ENCODE results near the gene DAPK1.

Gene DAPK1

DNA sequence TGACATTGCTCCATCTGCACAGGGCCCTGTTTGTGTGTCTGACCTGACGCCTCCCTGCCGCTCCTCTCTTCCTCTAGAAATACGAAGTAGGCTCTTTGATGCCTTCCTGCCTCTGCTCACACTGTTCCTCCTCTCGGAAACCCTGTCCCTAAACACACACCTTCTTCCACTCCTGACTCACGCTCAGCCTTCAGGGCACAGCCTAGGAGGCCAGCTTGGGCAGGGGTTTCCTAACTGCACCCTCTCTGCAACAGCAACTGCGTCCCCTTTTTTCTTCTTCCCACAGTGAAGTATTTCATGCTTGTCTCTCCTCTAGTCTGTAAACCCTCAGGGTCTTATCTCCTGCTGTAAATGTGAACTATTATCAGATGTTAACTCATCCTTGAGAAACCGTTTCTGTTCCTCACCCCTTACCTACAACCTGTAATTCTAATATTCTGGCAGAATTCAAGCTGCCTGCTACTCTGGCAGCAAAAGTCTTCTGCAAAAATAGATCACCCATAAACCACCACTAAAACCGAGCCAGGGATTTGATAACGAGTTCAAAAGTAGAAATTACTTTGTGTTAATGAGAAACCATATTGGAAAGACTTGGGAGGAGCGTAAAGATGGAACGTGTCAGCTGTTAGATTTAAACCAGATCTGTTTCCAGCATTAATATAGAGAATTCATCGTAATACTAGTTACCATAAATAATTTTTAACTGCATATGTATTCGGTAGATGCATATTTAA lies 100.2 kb downstream of the DAPK1 start:
- DNase-seq: no peak

DNA sequence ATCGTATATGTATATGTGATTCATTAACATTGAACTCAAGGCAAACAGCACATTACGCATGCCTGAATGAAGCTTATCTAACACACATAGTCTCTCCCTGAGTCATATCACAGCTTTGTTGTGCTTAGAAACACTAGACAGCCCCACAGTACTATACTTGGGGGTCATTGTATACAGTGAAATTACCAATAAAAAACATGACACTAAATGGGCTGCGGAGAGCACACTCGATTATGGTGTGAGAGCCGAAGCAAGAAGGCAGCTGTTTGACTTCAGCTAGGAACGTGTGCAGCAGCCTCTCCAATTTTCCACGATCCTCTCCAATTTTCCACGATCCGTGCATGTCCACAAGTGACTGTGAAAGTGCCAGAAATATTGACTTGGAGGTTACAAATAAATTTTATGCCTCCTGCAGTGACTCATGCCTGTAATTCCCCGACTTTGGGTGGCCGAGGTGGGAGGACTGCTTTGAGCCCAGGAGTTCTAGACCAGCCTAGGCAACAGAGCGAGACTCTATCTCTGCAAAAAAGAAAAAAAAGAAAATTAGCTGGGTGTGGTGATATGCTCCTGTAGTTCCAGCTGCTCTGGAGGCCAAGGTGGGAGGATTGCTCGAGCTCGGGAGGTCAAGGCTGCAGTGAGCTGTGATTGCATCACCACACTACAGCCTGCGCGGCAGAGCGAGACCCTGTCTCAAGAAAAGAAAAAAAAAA lies 102.4 kb downstream of the DAPK1 start:
- no peak for DNase-seq

DNA sequence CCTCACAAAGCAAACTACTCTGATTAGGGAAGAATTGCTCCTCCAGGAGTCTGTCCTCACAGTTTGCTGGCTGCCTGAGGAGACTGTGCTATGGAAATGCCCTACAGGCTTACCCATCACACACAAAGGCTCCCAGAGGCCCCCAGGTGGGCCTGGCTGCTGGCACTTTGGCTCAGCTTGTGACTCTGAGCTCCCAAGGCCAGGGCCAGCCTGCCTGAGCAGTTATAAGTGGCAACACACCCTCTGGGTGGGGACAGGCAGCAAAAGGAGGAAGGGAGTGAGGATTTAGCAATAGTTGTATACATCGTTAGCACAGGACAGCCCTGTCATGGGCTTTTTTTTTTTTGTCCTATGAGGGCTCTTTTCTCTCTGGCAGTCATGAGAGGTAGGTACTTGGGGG lies 103.5 kb downstream of the DAPK1 start:
- DNase-seq: no peak

DNA sequence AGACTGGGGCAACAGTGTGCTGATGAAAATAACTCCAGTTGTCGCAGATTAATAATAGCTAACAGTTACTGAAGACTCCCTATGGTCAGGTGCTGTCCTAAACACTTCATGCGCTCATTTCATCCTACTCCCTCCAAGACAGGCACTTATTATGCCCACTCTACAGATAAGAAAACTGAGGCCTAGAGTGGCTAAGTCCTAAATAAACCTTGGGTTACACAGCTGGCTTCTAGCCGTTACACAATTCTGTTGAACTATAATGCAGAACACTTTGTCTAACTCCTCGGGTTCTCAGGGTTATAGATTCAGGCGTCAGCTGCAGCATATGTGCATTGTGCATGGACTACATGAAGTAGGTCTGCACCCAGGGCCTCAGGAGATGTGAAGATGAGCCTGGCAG lies 103.9 kb downstream of the DAPK1 start:
- DNase-seq: no peak

DNA sequence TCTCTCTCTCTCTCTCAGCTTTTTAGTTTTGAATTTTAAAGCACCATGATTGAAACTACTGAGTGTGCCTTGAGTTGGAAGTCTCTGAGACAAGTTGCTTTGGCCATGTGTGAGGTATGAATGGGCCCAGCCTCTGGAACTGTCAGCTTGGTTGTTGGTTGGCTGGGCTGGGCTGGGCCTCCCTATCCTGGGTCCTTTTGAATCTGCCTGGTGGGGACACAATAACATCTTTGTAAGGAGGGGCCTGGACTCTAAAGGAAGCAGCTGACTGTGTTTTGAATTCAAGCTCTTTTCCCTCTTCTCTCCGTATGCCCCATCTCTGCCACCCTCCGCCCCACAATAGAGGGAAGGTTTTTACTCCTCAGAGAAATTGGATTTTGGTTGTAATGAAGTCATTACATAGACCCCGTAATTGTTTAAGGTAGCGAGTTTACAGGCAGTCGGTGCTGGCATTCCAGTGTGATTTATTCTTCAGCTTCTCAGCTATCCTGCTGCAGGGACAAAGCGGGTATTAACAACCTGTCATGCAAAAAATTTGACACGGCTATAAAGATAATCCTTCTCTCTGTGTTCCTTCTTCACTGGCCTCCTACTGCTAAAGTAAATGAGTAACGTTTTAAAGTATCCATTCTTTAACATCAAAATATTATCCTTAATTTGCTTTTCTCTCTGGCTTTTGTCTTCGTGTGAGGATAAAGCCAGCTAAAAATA lies 105.4 kb downstream of the DAPK1 start:
- DNase-seq: no peak

DNA sequence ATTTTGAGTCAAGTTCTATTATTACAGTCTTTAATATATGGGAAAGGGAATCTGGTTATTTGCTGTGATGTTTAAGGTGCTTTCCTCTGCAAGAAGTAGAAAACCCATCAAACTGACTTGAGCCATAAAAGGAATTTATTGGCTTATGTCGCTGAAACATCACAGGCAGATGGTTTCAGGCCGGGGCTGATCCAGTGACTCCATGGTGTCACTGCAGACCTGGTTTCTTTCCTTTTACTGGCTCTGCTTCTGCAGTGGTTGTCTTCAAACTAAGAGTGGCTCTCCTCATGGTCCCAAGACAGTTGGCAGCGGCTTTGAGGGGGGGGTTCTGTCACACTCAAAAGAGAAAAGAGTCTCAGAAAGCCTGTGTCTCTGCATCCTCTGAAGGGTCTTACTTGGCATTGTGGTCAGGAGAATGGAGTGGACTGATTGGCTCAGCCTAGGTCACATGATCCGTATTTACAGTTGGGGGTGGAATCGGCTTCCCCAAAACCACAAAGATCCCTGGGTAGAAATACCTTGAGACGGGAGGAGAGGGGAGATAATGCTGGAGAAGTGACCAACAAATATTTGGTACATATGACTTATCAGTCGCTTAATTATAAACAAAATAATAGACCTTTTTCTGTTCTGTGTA lies 106.3 kb downstream of the DAPK1 start:
- no peak for DNase-seq

DNA sequence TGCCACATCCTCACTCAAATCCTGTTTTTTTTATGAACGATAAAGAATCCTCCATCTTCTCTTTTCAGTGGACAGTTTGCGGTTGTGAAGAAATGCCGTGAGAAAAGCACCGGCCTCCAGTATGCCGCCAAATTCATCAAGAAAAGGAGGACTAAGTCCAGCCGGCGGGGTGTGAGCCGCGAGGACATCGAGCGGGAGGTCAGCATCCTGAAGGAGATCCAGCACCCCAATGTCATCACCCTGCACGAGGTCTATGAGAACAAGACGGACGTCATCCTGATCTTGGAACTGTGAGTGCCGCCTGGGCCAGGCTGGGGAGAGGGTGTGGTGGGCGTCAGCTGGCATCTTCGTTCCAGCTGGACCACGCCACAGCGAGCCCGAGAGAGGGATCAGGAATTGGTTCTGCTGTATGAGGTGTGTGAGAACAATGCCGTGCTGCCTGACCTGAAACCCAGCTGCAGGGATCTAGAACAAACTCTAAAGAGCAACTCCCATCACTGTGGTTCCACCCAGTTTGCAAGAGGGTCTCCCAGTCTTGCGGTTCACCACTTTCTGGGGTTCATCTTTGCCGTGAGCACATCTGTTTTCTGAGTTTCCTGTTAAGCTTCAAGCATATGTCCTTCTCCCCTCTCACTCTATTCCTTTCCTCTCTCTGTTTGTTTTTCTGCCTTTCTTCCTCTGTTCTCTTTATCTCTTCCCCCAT lies 107.4 kb downstream of the DAPK1 start:
- no peak for DNase-seq

DNA sequence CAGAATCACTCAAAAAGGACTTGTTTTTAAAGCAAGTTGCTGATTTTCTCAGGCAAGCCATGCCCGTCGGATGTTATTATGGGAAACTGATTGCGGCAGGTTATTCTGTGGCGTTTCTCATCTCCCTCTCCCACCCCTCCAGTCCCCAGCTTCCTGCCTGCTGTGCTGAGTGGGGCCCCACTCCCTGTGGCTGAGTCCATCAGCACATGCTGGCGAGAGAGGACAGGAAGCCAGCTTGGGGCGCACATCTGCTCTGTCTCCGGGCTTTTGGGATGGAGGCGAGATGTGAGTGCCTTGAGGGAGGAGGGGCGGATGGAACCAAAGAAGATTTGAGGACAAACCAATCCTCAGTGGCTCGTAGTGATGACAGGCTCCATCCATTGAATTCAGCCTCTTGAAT lies 108.0 kb downstream of the DAPK1 start:
- DNase-seq: no peak

DNA sequence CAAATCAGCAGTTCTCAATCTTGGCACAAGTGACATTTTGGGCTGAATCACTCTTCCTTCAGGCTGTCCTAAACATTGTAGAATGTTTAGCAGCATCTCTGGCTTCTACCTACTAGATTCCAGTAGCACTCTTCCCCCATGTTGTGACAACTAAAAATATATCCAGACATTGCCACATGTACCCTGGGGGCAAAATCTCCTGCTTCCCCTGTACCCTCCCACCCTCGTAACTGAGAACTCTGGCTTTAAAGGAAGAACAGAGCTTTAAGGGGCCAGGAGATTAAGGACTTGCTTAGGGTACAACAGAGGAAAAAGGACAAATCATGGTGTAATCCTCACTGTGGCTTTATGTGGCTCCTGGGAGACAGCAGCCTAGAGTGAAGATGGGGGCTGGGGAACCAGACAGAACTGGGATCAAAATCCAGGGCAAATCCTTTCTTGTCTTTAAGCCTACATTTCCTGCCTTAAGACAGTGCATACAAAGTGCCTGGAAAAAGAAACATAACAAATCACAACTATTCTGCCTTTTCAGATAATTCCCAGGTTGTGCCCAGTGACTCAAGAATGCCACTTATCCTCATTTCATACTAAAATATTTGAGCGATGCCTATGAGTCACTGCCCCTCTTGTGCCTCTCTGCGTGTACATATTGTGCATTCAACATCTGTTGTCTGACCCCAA lies 109.3 kb downstream of the DAPK1 start:
- no peak for DNase-seq

DNA sequence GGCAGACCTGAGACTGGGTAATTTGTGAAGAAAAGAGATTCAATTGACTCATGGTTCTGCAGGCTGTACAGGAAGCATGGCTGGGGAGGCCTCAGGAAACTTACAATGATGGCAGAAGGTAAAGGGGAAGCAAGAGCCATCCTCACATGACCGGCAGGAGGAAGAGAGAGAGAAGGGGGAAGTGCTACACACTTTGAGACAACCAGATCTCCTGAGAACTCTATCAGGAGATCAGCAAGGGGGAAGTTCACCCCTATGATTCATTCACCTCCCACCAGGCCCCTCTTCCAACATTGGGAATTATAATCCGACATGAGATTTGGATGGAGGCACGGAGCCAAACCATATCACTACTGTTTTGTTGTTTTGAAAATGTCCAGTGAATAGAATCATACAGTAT lies 110.2 kb downstream of the DAPK1 start:
- no peak for DNase-seq

DNA sequence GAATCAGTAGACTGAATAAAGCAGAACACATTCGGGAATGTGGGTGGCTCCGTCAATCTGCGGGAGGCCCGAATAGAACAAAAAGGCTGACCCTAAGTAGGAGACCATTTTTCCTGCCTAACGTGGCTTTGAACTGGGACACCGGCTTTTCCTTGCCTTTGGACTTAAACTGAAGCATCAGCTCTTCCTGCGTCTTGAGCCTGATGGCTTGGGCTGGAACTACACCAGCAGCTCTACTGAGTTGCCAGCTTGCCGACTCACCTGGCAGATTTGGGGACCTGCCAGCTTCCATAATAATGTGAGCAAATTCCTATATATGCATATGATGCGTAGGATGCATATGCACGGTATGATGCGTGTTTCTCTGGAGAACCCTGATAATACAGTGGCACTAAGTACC lies 111.3 kb downstream of the DAPK1 start:
- DNase-seq: no peak

DNA sequence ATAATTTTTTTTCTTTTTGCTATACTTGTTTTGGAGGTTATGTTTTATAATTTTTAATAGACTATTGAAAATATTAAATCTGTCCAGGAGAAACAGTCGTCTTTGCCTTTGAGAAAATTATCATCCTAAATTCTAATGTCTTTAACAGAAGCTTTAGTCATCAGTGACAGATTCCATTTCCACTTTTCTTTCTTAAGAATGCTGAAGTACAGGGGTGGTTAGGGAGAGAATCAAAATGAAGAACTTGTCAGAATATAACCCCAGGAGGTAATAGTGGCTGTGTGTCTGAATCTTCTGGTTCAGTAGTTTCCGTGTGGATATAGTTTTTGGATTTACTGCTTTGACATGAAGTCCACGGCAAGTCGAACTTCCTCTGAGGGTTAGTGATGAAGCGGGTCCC lies 111.8 kb downstream of the DAPK1 start:
- DNase-seq: no peak

DNA sequence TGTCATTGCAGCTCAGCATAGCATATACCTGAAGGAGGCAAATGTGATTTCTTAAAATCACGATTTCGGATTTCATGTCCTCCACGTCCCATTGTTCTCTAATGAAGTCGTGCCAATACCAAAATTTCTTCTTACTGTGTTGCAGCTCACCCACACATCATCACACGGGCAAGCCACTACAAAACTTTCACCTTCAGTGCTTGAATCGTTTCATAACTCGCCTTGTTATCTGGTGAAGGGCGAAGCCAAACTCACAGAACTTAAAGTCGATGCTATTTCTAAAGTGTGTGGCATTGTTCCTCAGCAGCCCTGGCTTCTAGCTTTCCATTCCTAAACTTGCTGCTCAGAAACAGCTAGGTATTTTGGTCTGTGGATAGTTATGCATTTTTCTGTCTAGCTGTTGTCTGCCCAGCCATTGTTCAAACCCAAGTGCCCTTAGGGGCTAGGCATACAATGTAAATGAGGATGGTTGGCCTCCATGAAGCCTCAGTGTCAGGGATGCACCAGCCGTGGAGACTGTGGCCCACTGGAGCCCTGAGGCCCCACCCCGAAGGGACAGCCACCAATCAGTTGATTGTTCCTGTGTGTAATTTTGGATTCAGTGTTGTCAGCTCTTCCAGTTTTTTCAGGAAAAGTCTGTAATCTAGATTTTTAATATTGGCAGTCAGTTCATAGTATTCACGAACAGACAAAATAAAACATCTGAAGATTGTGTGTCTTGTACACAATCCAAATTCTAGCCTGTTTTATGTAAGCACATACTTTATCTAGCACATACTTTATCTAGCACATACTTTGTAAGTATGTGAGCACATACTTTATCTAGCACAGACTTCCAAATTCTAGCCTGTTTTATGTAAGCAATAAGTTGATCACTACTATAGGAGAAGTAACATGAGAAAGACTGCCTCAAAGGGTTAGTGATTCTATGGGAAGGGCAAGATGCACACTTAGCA lies 112.8 kb downstream of the DAPK1 start:
- no peak for DNase-seq

DNA sequence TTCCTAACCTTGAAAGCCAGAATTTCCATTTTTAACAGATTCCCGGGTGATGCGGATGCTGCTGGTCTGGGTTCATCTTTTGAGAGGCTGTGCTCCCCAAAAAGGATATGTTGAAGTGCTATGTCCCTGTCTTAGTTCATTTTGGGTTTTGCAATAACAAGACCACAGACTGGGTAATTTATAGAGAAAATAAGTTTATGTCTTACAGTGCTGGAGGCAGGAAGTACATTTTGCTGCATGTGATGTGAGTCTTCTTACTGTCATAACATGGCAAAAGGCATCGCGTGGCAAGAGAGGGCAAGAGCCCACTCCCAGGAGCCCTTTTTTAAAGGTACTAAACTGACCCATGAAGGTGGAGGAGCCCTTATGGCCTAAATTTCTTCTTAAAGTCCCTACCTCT lies 114.1 kb downstream of the DAPK1 start:
- no peak for DNase-seq

DNA sequence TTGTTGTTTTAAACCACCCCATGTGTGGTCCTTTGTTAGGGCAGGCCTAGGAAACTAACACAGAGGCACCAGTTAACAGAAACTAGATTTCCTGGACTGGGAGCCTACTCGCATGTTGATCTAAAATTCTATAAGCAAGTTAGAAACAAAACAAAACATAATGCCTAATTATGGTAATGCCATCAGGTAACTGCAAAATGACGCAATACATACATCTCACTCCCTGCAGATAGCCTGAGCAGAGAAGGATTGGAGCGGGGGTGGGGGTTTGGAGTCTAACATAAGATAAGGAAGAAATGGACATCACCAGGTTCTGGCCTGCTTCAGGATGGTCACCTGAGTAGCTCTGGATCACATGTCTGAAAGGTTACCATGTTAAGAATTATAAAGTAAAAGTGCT lies 114.9 kb downstream of the DAPK1 start:
- no peak for DNase-seq

DNA sequence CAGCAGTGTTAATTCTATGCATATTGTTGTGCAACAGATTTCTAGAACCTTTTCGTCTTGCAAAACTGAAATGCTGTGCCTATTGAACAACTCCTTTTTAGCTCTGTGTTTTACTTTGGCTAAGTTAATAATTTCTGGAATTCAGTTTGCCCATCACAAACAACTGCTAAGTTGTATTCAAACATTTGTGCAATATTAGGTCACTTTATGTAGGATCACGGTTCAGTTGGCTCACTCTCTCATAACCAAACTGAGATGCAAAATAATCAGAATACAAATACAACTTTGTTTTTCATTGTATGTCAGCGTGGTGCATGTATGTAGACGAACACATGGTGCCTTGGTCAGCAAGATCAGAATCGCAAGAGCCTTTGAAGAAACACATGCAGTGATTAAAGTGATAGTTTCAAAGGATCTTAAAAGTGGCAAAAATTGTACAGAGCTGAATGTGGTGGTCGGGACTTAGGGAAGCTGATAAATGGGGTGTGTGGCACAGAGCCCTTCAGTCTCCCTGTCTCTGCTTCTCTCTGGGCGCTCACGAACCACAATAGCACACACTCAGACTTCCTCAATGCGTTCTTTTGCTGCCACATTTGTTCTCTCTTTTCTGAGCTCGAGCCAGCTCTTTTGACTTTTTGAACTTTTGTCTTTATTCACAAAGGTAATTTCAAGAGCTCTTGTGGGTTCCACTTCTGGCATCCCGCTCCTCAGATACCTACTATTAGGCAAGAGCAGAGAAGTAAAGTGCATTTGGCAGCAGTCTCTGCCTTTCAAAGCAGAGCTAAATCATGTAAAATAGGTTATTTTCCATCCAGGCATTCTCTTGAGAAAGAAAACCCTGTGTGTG lies 115.8 kb downstream of the DAPK1 start:
- DNase-seq: no peak

DNA sequence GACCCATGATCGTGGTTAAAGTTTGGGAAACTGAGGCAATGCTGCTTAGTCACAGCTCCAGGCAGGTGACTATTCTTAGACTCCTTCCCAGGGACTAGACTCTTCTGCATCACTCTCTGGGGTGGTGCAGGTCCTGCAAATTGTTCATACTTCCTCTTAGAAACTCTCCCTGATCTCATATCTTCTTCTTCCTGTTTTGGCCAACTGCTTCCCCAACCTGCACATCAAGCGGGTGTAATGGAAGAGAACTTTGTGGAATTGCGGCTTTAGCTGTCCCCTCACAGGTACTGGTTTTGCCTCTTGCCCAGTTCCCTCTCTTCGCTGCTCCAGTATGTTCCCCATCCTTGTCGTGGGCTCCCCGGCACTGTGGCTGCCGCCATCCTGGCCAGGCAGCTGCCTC lies 116.7 kb downstream of the DAPK1 start:
- no peak for DNase-seq

DNA sequence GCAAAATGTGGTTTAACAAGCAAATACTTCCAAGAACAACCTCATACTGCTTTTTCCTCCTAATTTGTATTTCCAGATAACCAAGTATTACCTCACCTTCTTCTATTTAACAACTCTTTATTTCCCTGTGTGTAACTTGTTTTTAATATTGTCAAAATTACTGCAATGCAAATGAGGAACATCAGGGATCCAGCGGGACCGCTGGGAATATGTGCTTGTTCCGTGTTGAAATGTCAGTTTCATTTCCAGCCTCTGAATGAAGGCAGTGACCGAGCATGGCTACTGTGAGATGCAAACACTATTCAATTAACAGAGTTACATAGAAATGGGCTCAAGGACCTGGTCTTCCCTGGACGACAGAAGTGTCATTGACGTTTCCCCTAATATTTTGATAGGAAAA lies 117.5 kb downstream of the DAPK1 start:
- no peak for DNase-seq

DNA sequence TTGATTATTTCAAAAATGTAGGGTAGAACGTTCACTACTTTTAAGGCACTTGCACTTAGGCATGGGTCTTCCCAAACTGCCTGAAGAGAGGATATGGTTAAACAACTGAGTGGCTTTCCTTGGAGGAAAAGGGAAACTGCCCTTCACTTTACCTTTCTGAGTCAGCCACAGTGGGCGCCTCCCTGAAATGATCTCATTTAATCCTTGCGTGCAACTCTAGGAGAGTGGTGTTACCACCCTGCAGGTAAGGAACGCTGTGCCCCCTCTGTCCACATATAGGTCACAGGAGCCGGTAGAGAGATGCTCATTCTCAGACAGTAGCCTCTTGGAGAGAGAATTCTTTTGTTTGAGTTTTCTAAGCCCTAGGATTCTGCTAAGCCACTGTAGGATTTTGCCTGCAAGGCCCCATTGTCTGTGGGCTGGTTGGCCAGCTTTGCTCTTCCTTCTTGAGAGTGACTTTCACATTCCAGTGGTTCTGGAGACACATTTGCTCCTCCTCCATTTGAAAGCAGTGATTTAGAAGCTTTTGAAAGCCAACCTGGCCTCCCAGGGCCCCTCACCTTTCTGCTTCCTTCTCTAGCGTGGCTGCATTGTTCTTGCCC lies 118.0 kb downstream of the DAPK1 start:
- DNase-seq: no peak

DNA sequence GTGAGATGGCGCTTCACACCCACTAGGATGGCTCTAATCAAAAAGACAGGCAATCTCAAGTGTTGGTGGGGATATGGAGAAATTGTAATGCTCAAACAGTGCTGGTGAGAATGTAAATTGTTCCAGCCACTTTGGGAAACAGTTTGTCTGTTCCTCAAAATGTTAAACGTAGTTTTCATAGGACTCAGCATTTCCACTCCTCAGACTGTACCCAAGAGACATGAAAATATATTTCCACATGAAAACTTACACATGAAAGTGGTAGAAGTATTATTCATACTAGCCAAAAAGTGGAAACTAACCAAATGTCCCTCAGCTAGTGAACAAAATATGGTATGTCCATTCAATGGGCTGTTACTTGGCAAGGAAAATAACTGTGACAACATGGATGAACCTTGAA lies 120.6 kb downstream of the DAPK1 start:
- no peak for DNase-seq

Measured in activated CD4-positive, CD25-positive, alpha-beta regulatory T cell treated with anti-CD3 and anti-CD28 coated beads, Interleukin-2, amount 50 U/mL, for 72 hours (primary cell).